Hepatocyte (in vitro differentiated cells): ENCODE measurements around the gene IL6.

Experiments used
- CTCF ChIP-seq: fragments of 200-600 bp; sonication (generic); IDR thresholded peaks from 2 replicates; pipeline ENCODE4 v1.5.1; 2016; ENCODE audit warnings: antibody characterized with exemption, mild to moderate bottlenecking; ENCODE audit not compliant: poor library complexity
- EZH2 ChIP-seq: fragments of 200-600 bp; sonication (generic); IDR thresholded peaks from 2 replicates; pipeline ENCODE4 v1.6.1; 2016; ENCODE audit warnings: antibody characterized with exemption, mild to moderate bottlenecking, borderline replicate concordance
- EZH2phosphoT487 ChIP-seq: fragments of 200-600 bp; sonication (generic); IDR thresholded peaks from one replicate; pipeline ENCODE4 v1.6.1; 2018; ENCODE audit warnings: antibody characterized with exemption, mild to moderate bottlenecking, low read depth, moderate library complexity; ENCODE audit not compliant: unreplicated experiment, severe bottlenecking

GRCh38 chr7:22781230-22781711 is 54.3 kb downstream of the IL6 start:
- no peak for TF ChIP-seq CTCF
- TF ChIP-seq EZH2, result no peak
- no peak for TF ChIP-seq EZH2phosphoT487
